Epithelial cell of proximal tubule (primary cell): ENCODE measurements around the gene ATF1. TPM values are rescaled to one million over a fixed set of nuclear protein-coding genes. Genes with fewer than 3 reads are reported as not detected.
A peak's percentile ranks its signal among the peaks of the same experiment; 100 is the strongest.
"Not testable (repeated sequence)": the region's sequence is repeated elsewhere in the genome, so short reads cannot be mapped to it uniquely, and the experiment has no call there.

Source experiments
- DNase-seq: peaks from one replicate; pipeline ENCODE4 v3.0.0-alpha.2; 2011; ENCODE audit warnings: low read depth
- H3K4me3 ChIP-seq: 2 replicates; pipeline ENCODE4 v1.5.1; 2011; ENCODE audit warnings: low read depth, mild to moderate bottlenecking, low read length
- CTCF ChIP-seq: conservative IDR thresholded peaks from 2 replicates; pipeline ENCODE4 v1.5.1; 2012; ENCODE audit warnings: low read depth, mild to moderate bottlenecking, low read length
- total RNA-seq: library from RNA; depleted of rRNA; stranded (reverse); fragments of >200 nt; gene quantifications from 2 replicates; pipeline ENCODE4 v1.2.3, GENCODE V29; 2015

ATF1 gene
- total RNA-seq, 1 donor from 2014 or later, result 7.8 TPM

- DNase-seq, result no peak
- no peak overlapping the region for H3K4me3 ChIP-seq
- no peak for TF ChIP-seq CTCF
These were observed 77.0 kb downstream of the ATF1 start for GRCh38 chr12:50840809-50841487.

DNA sequence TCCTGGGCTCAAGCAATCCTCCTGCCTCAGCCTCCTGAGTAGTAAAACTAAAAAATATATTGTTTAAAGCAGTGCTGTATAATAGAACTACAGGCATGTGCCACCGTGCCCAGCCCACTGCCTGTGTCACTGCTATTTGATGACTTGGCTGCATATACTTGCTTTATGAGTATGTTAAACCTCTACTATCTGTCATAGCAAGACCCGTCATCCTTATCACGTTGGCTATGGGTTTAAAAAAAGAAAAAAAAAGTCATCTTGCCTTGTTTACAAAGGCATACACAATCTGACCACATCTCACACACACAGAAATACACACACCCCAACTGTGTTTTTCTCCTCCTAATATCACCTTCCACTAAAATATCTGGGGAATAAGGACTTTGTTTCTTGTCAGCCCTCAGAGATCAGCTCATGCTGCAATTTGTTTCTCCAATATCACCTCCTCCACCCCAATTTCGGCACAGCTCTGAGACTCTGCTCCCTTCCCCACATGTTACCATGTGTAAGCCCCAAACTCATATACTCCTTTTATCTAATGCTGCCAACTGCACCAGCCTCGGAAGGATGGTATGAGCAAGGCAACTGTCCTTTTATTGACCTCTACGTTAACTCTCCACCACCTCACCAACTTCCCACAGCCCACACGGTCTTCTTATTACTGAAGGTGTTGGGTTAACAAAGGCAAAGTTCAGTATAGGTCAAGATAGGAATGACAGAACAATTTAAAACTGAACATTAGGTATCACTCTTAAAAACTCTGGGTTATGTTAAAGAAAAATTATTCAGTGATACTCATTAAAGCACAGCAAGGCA lies 78.0 kb downstream of the ATF1 start:
- no peak overlapping the region for H3K4me3 ChIP-seq
- no peak for DNase-seq
- TF ChIP-seq CTCF, result no peak

DNA sequence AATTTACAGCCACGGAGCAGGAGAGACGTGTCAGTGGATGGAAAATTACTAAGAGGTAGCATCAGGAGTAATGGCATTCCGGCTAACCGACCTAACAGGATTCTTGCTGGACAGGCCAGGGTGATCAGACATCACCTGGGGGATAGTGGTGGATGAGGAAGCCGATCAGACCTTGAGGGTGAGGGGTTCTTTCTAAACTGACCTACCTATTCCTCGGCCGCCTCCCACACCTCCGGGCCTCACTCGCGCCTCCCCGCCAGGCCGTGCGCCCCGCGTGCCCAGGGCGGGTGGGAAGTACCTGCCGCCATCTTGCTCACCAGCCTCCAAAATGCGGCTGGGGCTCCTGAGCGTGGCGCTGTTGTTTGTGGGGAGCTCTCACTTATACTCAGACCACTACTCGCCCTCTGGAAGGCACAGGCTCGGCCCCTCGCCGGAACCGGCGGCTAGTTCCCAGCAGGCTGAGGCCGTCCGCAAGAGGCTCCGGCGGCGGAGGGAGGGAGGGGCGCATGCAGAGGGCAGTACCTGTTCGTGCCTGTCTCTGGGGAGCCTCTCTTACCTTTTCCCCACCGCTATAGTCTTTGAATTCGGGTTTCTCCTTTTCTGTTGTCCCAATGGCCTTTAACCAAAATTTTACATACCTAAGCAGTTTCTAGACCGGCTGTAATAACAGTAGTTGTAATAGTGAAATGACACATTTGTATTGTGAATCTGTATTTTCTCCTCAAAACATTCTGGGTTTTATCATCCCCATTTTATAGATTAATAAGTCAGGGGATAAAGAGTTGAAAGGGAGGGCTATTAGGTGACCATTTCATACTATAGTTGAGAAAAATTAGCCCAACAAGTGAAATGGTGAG lies 79.0 kb downstream of the ATF1 start, which contains the start of gene TMPRSS12:
TSS of gene TMPRSS12 (plus strand) at position 290 of the 857 bp plus-strand sequence. CDS start at position 329, 39 bp downstream.
- peak within 1 kb of the TSS; percentile 35 for H3K4me3 ChIP-seq
- peak; percentile 6 for TF ChIP-seq CTCF
- DNase-seq, result no peak

GRCh38 chr12:50845021-50845647 lies 81.2 kb downstream of the ATF1 start:
- no peak for TF ChIP-seq CTCF
- no peak overlapping the region for H3K4me3 ChIP-seq
- peak; percentile 25 for DNase-seq

GRCh38 chr12:50848963-50849362 lies 85.1 kb downstream of the ATF1 start:
- TF ChIP-seq CTCF, result no peak

DNA sequence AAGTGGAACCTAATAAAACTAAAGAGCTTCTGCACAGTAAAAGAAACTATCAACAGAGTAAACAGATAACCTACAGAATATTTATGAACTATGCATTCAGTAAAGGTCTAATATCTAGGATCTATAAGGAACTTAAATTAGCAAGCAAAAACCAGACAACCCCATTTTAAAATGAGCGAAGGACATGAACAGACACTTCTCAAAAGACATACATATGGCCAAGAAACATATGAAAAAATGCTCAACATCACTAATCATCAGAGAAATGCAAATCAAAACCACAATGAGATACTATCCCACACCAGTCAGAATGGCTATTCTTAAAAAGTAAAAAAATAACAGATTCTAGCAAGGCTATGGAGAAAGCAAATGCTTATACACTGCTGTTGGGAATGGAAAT lies 91.3 kb downstream of the ATF1 start:
- not testable (repeated sequence) for H3K4me3 ChIP-seq, DNase-seq

More at GRCh38 chr12:50848963-50849362, 85.1 kb downstream of the ATF1 start:
- no peak overlapping the region for H3K4me3 ChIP-seq
- no peak for DNase-seq

GRCh38 chr12:50855679-50856078 lies 91.8 kb downstream of the ATF1 start:
- not testable (repeated sequence) for H3K4me3 ChIP-seq, DNase-seq
